Hematopoietic multipotent progenitor cell (in vitro differentiated cells): ENCODE results near the gene CALD1. TPM values are rescaled to one million over a fixed set of nuclear protein-coding genes. Genes with fewer than 3 reads are reported as not detected.

Source experiments
- DNase-seq, 3 donors: peaks; one replicate each; pipeline ENCODE4 v3.0.0-alpha.2; 2011 to 2015; ENCODE audit warnings: low read depth in 2 of 3, low spot score in 2 of 3
- total RNA-seq: library from RNA; depleted of rRNA; stranded (reverse); fragments of >200 nt; gene quantifications from one replicate; pipeline ENCODE4 v1.2.3, GENCODE V29; 2012

The CALD1 gene
- total RNA-seq, 1 donor: under 0.01 TPM

DNA sequence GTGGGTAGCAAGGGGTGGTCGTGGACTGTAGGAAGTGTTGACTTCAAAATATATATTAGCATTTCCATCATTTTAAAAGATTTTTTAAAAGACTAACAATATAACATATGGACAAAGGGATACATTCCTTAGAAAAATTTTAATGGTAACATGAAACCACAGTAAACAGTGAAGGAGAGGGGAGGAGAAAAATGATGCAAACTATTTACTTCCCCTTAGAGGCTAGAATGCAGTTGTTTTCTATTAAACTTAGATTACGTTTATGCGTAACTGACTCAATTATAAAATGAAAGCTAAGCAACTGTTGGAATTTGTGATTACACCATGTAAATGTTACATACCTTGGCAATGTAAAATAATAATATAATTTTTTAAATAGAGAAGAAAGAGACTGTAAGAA, 41.3 kb downstream of the CALD1 start:
- no peak for DNase-seq

DNA sequence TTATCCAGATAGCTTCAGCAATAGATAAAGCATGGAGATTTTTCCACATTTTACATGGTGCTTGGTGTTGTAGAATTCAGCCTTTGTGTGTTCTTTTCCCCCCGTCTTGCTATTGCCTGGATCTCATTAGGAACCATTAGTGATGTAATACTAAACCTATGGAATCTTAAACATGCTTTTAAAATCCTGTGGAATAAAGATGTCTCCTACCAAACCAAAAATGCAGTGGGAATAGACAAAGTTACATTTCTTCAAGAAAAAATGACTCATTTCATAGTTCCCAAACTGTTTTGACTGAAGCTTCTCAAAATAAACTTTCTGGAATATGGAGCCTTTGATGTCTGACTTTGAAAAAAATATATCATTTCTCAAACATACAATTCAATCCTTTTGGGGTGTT, 44.0 kb downstream of the CALD1 start:
- no peak for DNase-seq

DNA sequence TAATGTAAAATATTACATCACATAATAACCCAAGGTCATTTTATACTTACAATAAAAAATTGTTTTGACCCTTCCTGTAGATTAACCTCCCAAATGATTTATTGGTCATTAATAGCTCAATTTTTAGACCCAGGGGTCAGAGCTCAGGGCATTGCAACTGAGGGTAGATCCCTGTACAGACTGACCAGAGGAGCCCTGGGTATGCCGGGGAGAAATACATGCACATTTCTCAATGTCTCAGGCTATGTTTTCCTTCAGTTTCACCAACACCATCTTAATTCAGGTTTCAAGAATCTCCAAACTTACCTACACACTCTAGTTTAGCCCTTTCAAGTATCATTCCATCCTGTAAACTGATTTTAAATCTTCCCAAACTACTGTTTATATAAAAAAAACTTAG, 46.2 kb downstream of the CALD1 start:
- DNase-seq: no peak

DNA sequence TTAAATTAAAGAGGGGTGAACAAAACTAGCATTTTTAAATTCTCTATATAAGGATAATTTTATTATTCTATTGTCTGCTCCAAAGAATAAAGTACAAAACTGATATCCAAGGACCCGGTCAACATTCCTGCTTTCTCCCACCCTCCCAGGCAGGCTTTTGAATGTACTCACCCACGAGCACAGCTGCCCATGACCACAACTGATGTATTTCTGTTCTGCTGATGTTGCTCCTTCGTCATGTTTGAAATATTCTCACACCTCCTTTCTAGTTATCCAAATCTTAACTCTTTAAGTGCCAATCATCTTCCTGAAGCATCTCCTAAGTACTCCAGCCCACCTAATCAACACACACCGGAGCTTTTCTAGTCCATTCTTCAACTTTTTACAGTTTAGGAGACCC, 46.7 kb downstream of the CALD1 start:
- DNase-seq: no peak

DNA sequence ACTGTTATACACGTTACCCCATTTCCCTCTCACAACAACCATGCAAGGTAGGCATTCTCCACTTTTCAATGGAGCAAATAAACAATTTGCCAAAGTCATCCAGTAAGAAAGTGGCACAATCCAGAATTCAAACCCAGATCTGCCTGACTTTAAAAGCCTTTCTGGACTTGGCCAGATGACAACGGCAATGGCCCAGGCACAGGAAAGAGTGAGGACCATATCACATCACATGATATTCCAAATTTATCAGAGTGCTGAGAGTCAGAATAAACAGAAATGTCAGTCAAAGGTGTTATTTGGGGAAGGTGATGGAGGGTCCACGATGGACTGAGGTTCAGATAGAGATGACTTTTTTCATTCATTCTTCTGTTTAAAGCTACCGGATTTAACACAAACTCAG, 48.0 kb downstream of the CALD1 start:
- no peak for DNase-seq

DNA sequence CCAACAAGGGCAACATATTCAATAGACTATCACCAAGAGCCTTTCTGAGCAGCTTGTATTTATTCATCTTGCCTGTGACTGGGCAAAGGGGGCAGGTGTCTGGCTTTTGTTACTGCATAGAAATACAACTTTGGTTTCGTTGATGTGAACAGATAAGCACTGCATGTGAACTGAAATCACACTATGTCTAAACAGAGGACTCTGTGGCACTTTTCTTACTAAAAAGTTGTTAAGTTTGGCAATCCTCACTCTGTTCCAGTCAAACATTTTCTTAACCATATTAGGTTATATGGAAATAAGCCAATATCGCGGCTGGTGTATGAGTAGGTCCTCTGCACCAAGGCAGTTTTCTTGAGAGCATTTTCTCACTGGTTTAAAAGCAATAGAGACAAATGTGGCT, 48.5 kb downstream of the CALD1 start:
- DNase-seq: no peak

DNA sequence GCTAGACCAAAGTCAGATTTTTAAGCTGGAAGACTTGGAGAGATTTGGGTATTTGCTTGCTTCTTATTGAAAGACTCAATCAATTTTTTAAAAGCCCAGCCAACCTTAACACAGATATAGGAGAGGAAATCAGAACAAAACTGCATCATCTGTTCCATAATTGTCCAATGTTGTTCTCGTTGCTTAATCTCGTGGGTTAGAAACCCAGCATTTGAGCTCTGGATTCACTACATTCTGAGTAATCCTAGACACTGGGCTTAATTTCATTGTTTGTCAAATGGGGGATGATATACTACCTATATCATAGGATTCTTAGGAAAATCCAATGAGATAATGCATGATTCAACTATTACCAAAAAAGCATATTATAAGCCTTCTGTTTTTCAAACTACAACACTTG, 48.9 kb downstream of the CALD1 start:
- DNase-seq: no peak

DNA sequence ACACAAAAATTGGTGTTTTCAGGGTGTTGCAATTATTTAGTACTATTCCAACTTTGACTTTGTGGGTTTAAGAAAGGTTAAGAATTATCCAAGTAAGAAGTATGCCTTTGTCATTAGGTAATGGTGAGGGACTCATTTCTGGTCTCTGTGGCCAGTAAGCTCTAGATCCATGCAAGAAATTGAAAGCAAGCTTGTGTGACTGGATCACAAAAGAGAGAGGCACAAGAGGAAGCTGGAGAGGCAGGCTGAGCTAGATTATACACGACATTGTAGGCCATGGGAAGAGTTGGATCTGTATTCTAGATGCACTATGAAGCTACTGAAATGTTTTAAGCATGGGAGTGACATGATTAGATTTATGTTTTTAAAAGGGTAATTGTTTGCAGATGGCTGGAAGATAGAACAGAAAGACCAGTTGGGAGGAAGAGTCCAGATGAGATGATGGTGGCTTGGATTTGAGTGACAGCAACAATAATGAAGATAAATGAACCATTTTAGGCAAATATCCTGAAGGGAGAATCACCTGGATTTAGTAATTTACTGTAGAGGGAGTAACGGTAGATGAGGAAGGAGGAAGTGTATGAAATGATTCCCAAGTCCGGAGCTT, 50.0 kb downstream of the CALD1 start:
- no peak for DNase-seq

DNA sequence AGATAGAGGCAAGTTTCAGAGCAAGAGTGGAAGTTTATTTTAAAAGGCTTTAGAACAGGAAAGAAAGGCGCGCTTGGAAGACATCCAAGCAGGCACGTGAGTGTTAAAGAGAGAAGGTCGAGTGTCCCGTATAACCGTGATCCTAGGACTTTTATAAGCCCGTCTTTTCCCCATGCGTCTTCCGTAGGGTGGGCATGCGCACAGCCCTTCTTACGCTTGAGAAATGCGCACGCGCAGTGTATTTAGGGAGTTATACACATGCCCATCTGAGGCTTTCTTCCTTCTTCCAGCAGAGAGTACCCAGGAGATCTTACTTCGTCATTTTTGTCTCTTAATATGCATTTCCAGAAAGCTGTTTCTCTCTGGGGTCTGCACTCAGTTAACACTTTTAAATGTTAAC, 52.4 kb downstream of the CALD1 start:
- no peak for DNase-seq

DNA sequence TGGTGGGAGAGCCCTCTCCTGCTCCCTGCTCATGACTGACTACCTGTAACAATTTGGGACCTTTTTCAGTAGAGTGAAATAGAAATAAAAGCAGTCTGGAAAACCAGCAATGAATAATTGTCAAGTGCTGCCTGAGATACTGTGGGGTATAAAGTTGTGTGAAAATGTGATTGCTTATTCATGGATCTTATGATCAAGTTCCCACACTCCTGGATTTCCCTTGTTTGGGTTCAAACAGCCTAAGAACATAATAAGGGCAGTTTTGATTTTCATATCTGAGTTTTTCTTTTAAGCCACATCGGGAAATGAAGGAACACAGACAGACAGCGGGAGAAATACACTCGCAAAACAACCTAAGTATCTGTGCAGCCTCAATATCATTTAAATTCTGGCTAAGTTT, 52.9 kb downstream of the CALD1 start:
- DNase-seq: no peak

DNA sequence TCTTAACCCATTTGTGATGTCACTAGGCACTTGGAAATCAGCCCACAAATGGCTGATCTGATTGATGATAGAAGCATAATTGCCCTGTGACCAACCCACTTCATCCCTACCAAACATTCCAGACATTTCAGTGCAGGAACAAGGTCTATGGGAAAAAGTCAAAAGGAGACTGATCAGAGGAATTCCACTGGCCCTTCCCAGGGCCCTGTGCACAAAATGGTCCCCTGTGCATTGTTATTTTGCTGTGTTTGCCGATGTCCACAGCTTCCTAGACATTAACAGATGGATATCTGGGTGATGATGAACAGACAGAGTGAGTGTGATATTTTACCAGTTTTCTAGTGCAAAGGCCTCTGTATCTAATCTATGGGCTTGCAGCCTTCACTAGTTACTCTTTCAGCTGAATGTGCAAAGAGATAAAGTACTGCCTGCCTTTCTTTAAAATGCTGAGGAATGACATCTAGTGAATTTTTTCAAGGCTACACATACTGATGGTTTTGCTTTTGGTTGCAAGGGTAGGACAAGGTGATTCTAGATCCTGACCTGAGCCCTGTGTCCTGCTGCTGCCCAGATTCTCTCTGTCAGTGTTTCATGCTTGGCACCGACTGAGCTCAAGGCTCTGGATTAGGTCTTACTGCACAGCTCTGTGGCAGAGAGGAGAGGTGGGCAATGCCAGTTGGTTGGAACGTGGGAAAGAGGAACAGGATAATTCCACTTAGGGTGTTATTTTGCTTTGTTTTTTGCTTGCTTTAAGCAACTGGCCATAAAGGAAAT, 55.4 kb downstream of the CALD1 start:
- DNase-seq: peak in 1 of 3 donors; percentile 4

DNA sequence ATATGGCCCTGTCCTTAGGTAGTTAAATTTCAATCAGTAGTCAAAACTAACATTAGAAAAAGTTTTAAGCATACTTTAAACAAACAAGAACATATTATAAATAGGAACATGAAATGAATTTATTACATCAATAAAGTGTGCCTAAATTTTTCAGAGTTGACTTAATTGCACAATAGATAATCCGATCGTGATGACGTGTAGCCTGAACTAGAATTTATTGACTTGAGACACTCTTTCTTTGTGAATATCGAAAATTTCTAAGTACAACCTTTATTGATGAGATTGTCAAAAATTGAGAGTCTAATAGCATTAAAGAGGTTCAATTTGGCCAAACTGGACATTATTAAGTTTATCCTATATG, 56.0 kb downstream of the CALD1 start:
- no peak for DNase-seq

DNA sequence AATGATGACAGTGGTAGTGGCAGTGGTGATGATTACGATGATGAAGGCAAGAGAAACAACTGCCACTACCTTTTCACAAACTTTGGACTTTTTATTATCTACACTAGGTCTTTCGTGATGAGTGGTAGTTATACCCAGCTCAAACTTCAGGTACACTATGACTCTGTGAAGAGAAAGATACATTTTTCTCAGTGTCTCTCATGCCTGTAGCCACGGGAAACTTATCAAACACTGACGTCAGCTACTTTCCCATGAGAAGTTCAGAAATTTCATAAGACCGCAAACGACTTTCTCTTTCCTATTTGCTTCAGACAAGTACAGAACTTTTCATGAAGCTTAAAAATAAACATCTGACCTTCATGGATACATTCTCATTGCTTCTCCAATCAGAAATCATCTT, 57.0 kb downstream of the CALD1 start:
- no peak for DNase-seq

DNA sequence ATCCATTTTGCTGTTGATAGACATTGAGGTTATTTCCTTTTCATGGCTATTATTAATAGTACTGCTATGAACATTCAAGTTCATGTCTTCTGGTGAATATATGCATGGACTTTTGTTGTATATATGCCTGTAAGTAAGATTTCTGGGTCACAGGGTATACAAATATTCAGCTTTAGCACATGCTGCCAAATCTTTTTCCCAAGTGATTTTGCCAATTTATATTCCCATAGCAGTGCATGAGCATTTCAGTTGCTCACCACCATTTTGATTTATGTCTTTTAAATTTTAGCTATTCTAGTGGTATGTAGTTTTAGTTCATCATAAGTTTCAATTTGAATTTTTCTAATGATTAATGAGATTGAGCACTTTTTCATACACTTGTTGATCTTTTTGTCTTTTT, 59.9 kb downstream of the CALD1 start:
- DNase-seq: no peak

DNA sequence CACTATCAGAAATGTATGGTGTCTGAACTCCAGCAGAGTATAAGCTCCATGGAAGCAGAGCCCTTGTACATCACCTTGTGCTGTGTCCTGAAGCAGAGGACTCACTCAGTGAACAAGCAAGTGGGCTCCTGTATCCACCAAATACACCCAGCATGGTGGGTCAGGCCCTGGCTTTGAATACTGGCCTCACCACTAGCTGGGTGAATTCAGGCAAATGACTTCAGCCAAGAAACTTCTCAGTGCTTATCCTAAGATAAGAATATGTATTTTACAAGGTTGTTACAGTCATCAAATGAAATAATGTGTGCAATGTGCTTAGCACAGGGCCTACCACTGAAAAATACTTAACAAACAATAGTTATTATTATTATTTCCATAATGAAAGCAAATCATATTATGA, 62.6 kb downstream of the CALD1 start:
- no peak for DNase-seq

DNA sequence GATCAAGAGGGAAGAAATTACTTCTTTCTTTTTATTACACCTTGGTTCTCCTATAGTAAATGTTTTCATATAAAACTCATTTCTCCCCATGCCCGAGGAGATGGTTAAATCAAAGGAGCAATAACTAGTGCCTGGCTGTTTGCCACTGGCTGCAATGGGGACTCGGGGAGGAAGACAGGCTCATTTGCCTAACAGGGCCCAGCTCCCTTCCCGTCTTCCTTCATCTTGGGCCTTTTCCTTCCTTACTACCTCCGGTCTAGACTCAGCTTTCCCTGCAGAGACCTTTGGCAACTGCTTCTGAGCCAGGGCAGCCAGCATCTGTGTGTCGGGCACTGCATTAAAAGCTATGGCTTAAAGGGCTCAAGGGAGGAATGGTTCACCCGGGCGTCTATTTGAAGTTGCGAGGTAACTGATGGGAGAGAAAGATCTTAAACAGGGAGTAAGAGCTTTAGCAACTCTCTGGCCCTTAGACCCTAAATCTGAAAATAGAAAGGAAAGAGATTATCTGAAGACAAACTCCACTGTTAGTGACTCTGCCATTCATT, 63.5 kb downstream of the CALD1 start:
- DNase-seq: no peak

DNA sequence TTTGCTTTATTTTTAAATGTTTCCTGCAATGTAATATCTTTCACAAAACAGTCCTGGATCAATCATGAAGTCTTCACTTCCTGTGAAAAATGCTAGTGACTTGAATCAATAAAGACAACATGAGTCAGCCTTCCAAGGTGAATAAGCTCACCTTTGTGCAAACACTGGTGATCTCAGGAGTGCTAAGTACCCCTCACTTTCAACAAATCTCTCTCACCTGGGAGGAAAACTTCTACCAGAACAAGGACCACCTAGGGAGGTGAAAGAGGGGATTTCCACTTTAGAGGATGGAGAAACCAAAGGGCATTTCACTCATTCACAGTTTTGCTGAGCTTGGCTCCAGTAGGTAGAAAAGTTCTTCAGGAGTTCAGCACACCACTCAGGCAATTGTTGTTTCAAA, 64.8 kb downstream of the CALD1 start:
- DNase-seq: no peak

DNA sequence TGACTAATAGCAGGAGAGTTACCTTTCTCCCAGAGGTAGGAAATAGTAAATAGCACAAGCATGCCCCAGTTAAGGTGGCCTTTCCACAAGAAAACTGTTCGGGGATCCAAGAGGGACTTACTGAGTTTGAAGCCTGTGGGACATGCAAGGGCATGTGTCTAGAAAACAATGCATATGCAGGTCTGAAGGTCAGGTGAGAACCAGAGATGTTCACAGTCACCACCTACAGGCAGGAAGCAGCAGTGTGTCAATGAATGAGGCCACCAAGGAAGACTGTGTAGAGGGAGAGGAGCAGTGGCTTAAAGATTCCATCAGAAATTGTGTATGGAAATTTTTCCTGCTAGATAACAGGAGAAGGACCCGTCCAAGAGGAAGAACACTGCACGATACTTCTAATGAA, 66.0 kb downstream of the CALD1 start:
- DNase-seq: no peak

DNA sequence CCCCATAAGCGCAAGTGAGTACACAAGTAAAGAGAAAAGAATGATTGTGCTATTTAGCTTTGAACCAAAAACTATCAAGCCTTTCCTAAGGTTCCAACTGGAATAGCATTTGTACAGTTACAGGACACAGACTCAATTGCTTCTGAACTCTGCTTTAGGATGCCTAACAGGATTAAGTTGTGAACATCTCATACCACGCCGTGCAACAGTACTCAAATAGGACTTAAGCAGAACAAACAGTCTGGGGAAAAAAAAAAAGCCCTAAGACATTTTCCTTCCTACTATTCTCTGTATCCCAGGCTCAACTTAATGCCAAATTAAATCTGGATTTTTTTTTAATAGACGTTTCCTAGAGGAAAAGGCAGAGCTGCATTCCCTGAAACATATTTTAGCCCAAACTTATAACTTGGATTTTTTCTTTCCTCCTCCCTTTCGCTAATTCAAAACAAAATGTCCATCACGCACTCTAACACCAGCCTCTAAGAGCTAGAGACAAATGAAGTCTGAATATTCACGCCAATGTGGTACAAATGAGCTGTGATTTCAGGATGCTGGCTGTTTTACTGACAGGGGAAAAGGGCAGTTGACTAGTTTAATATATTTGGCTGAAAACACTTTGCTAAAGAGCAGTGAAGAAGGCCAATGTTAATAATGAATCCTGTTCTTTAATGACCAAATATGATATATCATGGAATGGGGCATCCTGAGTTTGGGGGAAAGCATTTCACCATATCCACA, 68.6 kb downstream of the CALD1 start:
- no peak for DNase-seq

DNA sequence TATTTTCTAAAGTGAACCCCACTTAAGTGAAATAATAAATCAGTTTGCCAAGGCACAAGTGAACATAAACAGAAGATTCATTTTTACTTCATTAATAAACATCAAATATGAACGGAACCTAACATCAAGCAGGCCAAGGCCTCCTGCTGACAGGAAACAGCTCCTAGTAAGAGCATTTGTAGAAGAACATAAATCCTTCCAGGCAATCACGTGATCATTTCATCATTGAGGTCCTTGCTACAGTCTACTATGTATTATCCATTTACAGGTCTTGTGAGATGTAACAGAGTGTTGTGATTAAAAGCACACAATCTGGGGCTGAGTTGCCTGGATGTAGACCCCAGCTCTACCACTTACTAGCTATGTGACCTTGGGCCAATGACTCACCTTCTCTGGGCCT, 70.6 kb downstream of the CALD1 start:
- DNase-seq: peak in 1 of 3 donors; percentile 20

DNA sequence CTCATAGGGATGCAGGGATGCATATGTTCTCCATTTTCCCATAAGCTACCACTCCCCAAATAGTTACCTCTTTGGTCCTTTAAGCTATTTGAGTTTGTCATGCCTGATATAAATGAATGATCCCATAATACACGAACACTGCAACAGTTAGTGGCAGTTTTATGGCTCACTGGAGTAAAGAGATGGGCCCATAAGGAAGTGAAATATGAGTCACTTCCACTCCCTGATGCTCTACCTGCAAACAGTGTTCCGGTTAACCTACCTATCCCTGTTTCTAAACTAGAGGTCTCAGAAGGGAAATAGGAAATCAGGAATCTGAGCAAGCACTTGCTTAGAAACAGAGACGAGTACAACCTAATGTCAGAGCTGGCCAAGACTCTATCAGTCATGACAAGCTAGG, 71.7 kb downstream of the CALD1 start:
- no peak for DNase-seq

DNA sequence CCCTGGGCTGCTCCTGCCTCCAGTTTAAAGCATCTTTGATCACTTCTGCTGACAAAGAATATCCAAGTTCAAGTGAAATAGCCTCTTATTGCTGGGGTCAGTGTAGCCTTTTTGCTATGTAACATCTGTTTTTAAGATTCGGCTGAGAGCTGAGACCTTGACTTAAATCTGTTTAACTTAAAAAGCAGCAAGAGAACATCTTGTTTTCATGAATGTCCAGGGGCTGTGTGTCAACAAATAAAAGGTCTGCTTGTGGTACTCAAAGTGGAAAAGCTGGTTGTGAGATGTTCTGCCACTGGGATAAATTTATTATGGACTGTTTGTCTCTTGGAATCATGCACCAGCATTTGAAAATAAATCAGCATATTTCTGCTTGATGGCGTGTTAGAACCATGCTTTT, 73.2 kb downstream of the CALD1 start:
- DNase-seq: no peak
